SU-DHL-6 (cell line): ENCODE results near the gene NME7.
"Not testable (repeated sequence)": the region's sequence is repeated elsewhere in the genome, so short reads cannot be mapped to it uniquely, and the experiment has no call there.

Source experiments
- H2AFZ ChIP-seq: fragments of 200-600 bp; sonication (generic); 2 replicates; pipeline ENCODE4 v1.6.1; 2014; ENCODE audit warnings: low read depth, mild to moderate bottlenecking, moderate library complexity, mixed read lengths, antibody characterized with exemption, low read length; ENCODE audit not compliant: severe bottlenecking
- H3F3A ChIP-seq: fragments of 200-600 bp; shearing (Covaris generic); 2 replicates; pipeline ENCODE4 v1.6.0; 2016; ENCODE audit warnings: antibody characterized with exemption, mild to moderate bottlenecking; ENCODE audit not compliant: insufficient read depth
- H3K27ac ChIP-seq: fragments of 200-600 bp; sonication (generic); 2 replicates; pipeline ENCODE4 v1.5.1; 2016; ENCODE audit warnings: low read depth, mild to moderate bottlenecking, low read length, moderate library complexity, mixed read lengths
- H3K27me3 ChIP-seq: fragments of 200-600 bp; sonication (generic), shearing (Covaris generic); 2 replicates; pipeline ENCODE4 v1.6.0; 2014; ENCODE audit warnings: mild to moderate bottlenecking, low read length
- H3K36me3 ChIP-seq: fragments of 200-600 bp; sonication (generic); 2 replicates; pipeline ENCODE4 v1.6.1; 2014; ENCODE audit warnings: mild to moderate bottlenecking, low read length, mixed read lengths
- H3K4me2 ChIP-seq: fragments of 300-600, 200-600 bp; shearing (Covaris generic), sonication (generic); 2 replicates; pipeline ENCODE4 v1.6.0; 2014; ENCODE audit warnings: low read length, low read depth, mild to moderate bottlenecking; ENCODE audit not compliant: poor library complexity, severe bottlenecking
- H3K4me3 ChIP-seq: fragments of 200-600 bp; sonication (generic); 2 replicates; pipeline ENCODE4 v1.5.1; 2014; ENCODE audit warnings: antibody characterized with exemption, low read length, mild to moderate bottlenecking, mixed read lengths; ENCODE audit not compliant: insufficient read depth, poor library complexity, severe bottlenecking
- H3K79me2 ChIP-seq: fragments of 200-600 bp; sonication (generic); 2 replicates; pipeline ENCODE4 v1.6.1; 2014; ENCODE audit warnings: mild to moderate bottlenecking, low read length, moderate library complexity; ENCODE audit not compliant: insufficient read depth
- H3K9ac ChIP-seq: fragments of 200-600 bp; sonication (generic); 2 replicates; pipeline ENCODE4 v1.7.0; 2014; ENCODE audit warnings: mild to moderate bottlenecking, low read length
- H3K9me2 ChIP-seq: fragments of 200-600 bp; sonication (generic); replicated peaks from 2 replicates; pipeline ENCODE4 v1.6.1; 2014; ENCODE audit warnings: low read length; ENCODE audit not compliant: insufficient read depth
- H3K9me3 ChIP-seq: fragments of 200-600 bp; sonication (generic); 2 replicates; pipeline ENCODE4 v1.6.1; 2014; ENCODE audit warnings: low read length, mixed read lengths; ENCODE audit not compliant: insufficient read depth
- H4K20me1 ChIP-seq: fragments of 200-600 bp; sonication (generic); 2 replicates; pipeline ENCODE4 v1.6.1; 2014; ENCODE audit warnings: low read depth, mild to moderate bottlenecking, antibody characterized with exemption, low read length, moderate library complexity, mixed read lengths
- EZH2phosphoT487 ChIP-seq: fragments of 200-600 bp; sonication (generic), shearing (Covaris generic); conservative IDR thresholded peaks from 2 replicates; pipeline ENCODE4 v1.6.1; 2018; ENCODE audit warnings: mild to moderate bottlenecking, antibody characterized with exemption, low read length, moderate library complexity, mixed read lengths
- TF ChIP-seq, protein P1 (sequence below): fragments of 200-600 bp; sonication (generic); IDR thresholded peaks from one replicate; pipeline ENCODE4 v1.5.1; 2017; ENCODE audit warnings: antibody characterized with exemption, mild to moderate bottlenecking, low read length, moderate library complexity; ENCODE audit not compliant: insufficient read depth, poor library complexity, severe bottlenecking

The NME7 gene

DNA sequence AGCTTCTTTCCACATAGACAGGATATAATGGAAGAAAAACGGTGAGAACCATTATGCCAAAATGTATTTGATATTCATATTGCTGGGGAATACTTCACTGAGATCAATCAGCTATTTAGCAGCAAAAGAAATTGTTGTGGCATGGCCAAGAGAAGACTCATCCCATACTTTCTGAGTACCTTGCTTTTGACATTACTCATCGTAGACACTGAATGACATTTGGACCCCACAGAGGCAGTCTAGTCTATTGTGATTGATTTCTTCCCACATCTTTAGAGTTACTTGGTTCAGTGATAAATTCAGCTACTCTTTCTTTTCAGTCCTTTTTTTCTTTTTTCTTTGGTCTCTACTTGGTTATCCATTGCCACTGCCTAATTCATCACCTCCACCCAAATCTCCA is 239.0 kb downstream of the NME7 start:
- no peak overlapping the region for H3K27ac ChIP-seq
- H3K9ac ChIP-seq: no peak overlapping the region
- H3K9me2 ChIP-seq: no peaks in the 10 kb centered on the region
- TF ChIP-seq, protein P1, sequence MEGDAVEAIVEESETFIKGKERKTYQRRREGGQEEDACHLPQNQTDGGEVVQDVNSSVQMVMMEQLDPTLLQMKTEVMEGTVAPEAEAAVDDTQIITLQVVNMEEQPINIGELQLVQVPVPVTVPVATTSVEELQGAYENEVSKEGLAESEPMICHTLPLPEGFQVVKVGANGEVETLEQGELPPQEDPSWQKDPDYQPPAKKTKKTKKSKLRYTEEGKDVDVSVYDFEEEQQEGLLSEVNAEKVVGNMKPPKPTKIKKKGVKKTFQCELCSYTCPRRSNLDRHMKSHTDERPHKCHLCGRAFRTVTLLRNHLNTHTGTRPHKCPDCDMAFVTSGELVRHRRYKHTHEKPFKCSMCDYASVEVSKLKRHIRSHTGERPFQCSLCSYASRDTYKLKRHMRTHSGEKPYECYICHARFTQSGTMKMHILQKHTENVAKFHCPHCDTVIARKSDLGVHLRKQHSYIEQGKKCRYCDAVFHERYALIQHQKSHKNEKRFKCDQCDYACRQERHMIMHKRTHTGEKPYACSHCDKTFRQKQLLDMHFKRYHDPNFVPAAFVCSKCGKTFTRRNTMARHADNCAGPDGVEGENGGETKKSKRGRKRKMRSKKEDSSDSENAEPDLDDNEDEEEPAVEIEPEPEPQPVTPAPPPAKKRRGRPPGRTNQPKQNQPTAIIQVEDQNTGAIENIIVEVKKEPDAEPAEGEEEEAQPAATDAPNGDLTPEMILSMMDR: no peak
- no peak for TF ChIP-seq EZH2phosphoT487
- H3K4me3 ChIP-seq: no peak overlapping the region
- no peaks in the 10 kb centered on the region for H3K79me2 ChIP-seq
- H3K9me3 ChIP-seq: no peaks in the 10 kb centered on the region
- no peak overlapping the region for H2AFZ ChIP-seq
- H3K27me3 ChIP-seq: no peaks in the 10 kb centered on the region
- no peaks in the 10 kb centered on the region for H3F3A ChIP-seq
- H4K20me1 ChIP-seq: no peaks in the 10 kb centered on the region
- H3K4me2 ChIP-seq: no peak overlapping the region
- no peaks in the 10 kb centered on the region for H3K36me3 ChIP-seq

DNA sequence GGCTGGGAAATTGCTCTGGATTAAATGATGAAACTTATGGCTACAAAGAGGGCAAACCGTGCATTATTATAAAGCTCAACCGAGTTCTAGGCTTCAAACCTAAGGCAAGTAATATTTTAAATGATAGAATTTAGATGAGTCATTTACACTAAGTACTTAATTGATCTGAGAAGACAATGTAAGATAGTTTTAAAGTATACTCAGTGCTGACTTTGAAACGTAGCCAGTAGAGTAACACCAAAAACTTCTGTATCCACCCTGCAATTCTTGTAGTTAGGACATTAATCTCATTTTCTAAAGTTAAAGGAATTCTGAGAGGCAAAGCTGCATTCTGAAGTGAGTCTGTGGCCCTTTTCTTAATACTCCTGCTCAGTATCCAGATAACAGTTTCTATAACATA is 240.3 kb downstream of the NME7 start:
- H3K4me3 ChIP-seq: no peak overlapping the region
- H3K9me2 ChIP-seq: no peaks in the 10 kb centered on the region
- H3K4me2 ChIP-seq: no peak overlapping the region
- H2AFZ ChIP-seq: no peak overlapping the region
- H3K79me2 ChIP-seq: no peaks in the 10 kb centered on the region
- TF ChIP-seq, protein P1: no peak
- no peak for TF ChIP-seq EZH2phosphoT487
- no peaks in the 10 kb centered on the region for H3K9me3 ChIP-seq
- no peaks in the 10 kb centered on the region for H3K36me3 ChIP-seq
- no peaks in the 10 kb centered on the region for H3F3A ChIP-seq
- no peak overlapping the region for H3K27ac ChIP-seq
- H3K9ac ChIP-seq: no peak overlapping the region
- no peaks in the 10 kb centered on the region for H3K27me3 ChIP-seq
- no peaks in the 10 kb centered on the region for H4K20me1 ChIP-seq

DNA sequence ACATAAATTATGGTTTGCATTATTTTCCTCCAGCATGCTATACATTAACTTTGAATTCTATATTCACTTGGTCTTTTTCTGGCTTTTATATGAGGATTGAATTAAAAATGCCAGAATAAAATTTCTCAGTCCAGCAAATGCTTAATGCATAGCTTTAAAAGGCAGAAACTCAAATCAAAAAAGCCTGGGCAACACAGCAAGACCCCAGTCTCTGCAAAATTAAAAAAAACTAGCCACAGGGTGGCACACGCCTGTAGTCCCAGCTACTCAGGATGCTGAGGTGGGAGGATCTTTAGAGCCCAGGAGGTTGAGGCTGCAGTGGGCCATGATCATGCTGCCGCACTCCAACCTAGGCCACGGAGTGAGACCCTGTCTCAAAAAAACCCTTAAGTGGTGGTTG is 241.3 kb downstream of the NME7 start:
- TF ChIP-seq, protein P1: no peak
- TF ChIP-seq EZH2phosphoT487: no peak
- Histone ChIP-seq H3K27me3 (no peaks in the 10 kb centered on the region), H3F3A (no peaks in the 10 kb centered on the region), H2AFZ (no peak overlapping the region), H3K9ac (no peak overlapping the region), H3K9me2 (no peaks in the 10 kb centered on the region), H3K36me3 (no peaks in the 10 kb centered on the region), H3K27ac (no peak overlapping the region), H3K4me2 (no peak overlapping the region), H3K4me3 (no peak overlapping the region), H3K79me2 (no peaks in the 10 kb centered on the region), H3K9me3 (no peaks in the 10 kb centered on the region), H4K20me1 (no peaks in the 10 kb centered on the region)

DNA sequence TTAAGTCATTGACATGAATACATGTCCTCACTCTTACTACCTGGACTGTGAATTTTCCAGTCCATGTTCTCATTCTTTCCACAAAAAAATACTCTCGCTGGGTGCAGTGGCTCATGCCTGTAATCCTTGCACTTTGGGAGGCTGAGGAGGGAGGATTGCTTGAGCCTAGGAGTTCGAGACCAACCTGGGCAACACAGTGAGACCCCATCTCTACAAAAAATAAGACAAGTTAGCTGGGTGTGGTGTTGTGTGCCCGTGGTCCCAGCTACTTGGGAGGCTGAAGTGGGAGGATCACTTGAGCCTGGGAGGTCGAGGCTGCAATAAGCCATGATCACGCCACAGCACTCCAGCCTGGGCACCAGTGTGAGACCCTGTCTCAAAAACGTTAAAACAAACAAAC is 242.0 kb downstream of the NME7 start:
- H3K4me3 ChIP-seq, H2AFZ ChIP-seq, H3K4me2 ChIP-seq, H3K9ac ChIP-seq, H3K79me2 ChIP-seq, H3K27ac ChIP-seq, H3K36me3 ChIP-seq, H3K9me2 ChIP-seq, H4K20me1 ChIP-seq, H3F3A ChIP-seq, H3K9me3 ChIP-seq, H3K27me3 ChIP-seq: not testable (repeated sequence)
